ENCODE measurements around the gene AVEN.
"Not testable (repeated sequence)": the region's sequence is repeated elsewhere in the genome, so short reads cannot be mapped to it uniquely, and the experiment has no call there.

AVEN gene, protein sequence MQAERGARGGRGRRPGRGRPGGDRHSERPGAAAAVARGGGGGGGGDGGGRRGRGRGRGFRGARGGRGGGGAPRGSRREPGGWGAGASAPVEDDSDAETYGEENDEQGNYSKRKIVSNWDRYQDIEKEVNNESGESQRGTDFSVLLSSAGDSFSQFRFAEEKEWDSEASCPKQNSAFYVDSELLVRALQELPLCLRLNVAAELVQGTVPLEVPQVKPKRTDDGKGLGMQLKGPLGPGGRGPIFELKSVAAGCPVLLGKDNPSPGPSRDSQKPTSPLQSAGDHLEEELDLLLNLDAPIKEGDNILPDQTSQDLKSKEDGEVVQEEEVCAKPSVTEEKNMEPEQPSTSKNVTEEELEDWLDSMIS

DNA sequence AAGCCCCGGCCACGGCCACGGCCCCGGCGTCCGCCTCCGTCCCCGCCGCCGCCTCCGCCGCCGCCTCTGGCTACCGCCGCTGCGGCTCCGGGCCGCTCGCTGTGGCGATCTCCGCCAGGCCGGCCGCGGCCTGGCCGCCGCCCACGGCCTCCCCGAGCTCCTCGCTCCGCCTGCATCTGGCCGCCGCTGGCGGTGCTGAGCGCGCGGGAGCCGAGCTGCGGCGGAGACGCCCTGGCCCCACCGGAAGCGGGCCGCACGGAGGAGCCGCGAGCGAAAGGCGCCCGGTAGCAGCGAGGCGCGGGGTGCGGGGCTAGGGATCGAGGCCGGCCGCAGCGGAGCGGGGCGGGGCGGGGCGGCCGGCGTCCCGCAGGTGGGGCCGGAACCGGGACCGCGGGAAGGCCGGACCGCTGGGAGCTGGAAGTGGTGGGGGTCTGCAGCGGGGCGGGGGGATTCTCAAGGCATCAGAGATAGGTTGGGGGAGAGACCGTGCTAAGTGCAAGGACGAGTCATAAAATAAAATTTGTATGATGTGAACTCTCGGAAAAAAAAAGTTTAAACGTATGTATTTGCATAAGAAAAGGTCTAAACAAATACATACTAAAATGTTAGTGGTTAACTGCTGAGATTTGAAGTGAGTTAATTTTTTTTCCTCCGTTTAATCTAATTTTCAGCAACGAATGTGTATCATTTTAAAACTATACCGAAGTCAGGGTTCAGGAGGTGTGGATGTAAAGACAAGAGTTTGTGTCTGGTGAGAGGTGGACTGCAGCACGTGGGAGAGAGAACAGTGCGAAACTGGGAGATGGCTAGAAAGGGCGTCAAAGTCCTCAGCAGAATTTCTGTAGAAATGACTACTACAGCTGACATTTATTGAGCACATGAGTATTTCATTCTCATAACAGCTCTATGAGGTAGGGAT, at the start of gene AVEN:
Gene AVEN, minus strand, starts transcription at position 334 of the 919 bp plus-strand sequence. Its CDS starts 158 bp downstream, at position 176.
- DNase-seq, result peak; percentile 35

DNA sequence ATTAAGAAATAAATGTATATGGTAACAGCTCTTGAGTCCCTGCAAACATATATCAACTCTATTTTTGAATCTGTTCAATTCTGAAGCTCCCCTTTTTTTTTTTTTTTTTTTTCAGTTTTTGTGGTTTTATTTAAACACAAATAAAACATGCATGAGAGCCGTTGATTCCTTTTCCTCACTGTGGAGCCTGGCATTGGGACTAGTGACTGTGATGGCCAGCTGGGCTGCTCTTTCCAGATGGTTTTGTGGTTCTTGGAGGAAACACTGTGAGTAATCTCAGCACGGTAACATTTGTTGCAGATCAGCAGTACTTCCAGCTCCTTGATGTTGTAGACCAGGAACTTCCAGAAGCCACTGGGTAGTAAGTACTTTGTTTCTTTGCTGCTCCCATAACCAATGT, 46.7 kb upstream of the AVEN start:
- DNase-seq, result no peak

DNA sequence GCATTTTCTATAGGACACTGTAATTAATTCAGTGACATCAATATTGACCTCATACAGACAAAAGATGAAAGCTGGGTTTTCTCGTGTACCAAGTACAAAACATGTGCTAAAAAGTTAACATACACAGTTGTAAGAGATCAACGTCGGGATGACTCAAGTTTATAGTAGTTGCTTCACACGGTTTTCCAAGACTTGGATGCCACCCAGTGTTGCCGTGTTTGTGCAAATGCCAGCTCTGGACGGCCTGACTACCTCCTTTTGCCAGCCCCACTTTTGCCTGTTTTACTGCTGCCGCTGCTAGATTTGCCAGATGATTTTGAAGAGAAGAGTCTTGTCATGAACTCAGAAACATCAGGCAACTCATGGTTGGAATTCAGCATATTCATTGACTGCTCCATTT, 45.1 kb upstream of the AVEN start:
- DNase-seq, result no peak

DNA sequence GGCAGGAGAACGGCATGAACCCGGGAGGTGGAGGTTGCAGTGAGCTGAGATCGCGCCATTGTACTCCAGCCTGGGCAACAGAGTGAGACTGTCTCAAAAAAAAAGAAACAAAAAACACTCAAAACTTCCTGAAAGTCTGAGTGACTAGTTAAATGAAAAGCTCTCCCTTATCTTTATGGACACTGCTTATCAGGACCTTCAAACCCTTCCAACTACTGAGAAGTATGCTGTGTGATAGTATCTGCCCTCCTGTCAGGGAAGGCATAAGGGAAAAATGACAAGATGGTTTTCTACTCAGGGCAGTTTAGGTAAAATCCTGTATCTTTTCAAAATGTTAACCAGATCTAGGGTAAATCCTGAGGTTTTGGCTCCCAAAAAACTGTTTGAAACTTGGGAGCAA, 40.9 kb upstream of the AVEN start:
- DNase-seq, result no peak

DNA sequence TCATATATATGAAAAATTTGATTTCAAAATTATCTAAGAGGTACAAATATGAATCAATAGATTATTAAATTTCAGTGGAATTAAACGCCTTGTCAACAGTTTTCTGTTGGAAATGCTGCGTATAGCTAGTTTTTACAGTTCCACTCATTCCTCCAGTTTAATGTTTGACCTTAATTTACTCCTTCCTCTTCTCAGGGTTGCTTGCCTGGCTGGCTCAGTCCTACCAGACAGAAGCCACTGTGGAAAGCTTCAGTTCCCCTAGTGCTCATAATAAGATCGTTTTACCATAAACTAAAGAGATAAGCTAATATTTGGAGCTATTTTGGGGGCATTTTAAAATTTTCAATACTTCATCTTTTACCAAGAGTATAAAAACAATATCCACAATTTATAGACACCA, 39.9 kb upstream of the AVEN start:
- DNase-seq, result no peak

DNA sequence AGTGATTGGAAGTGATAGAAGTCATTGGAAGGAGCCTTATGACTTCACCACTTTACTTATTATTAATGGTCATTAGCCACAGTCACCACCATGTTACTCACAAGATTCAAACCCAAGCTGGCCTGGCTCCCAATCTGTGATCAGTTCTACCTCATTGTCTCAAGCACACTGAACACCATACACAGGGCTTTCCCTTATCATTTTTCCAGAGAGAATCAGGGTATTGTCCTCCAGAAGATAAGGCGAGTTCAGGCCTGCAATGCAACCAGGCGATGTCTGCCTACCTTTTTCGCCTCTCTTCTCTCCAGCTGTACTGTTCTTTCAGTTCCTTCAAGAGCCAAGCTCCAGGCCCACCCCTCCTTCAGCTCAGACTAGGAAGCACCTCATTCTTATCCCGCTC, 37.8 kb upstream of the AVEN start:
- no peak for DNase-seq

DNA sequence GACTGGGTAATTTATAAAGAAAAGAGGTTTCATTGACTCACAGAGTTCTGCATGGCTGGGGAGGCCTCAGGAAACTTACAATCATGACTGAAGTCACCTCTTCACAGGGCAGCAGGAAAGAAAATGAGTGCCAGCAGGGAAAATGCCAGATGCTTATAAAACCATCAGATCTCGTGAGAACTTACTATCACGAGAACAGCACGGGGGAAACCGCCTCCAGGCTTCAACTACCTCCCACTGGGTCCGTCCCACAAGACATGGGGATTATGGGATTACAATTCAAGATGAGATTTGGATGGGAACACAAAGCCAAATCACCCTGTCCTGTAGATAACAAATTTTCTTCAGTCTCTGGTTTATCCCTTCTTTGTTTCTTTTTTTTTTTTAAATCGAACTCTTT, 31.0 kb upstream of the AVEN start:
- no peak for DNase-seq

DNA sequence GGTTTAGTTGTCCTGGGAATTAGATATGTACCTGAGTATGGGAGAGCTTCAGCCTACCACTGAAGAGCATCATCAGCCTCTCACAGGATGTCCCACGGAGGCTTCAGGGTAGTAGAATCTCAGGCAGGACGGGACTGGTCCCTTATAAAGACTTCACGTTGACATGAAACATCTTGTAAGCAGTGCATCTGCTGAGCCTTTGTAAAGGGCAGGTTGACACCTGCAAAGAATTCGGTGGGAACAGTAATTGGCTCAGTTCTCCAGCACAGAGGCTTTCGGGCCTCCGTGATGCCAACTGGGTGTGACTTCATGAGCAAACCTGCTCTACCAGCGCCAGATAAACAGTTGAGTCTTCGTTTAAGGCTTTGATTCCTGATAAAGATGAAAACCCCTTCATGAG, 26.9 kb upstream of the AVEN start:
- no peak for DNase-seq

DNA sequence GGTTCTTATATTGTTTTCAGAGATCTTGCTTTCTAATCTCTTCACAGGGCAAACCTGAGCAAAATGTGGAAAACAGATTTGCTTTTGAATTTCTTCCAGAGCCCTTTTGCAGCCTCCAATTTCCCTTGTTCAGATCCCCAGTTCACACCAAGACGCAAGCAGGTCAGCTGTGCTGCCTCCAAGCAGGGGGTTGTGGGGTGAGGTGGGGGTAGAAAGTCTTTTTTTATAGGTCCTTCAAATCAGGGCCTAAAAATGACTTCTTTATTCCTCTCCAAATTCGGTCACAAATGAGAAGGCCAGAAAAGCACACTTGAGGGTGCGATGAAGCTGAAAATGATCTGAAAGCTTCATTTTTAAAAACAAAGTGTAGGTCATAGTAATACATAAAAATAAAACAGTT, 26.3 kb upstream of the AVEN start:
- no peak for DNase-seq

DNA sequence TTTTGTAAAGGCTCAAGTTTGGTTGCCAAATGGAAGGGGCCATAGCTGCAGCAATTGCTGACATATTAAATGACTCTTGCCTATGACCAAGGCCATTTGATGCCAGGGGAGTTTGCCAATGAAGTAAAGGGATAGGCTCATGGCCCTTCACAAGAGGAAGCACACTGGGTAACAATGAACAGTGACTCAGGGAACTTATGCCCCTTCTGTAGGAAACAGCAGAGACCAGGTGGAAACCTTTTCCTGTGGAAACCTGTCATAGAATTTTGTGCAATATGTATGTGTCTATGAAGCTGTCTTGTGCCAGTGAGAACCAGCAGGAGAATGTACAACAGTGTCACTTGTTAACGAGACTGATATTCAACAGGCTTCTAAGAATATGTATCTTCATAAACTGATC, 25.4 kb upstream of the AVEN start:
- DNase-seq, result no peak

DNA sequence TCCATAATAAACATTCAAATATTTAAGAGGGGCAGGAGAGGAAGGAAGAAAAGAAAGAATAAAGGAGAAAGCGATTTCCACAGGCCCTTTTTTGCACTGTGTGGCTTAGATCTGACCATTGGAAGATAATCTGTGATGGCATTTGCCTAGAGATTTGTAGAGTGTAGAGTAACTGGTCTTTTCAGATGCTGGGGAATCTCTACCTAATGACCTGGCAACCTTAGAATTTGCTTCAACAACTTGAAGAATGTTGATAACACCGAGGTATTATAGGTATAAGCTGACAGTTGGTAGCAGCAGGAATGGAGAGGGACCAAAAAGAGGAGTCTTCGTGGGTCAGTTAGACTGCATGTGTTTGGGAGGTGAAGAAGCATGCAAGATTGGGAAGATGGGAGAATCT, 20.9 kb upstream of the AVEN start:
- DNase-seq, result no peak

DNA sequence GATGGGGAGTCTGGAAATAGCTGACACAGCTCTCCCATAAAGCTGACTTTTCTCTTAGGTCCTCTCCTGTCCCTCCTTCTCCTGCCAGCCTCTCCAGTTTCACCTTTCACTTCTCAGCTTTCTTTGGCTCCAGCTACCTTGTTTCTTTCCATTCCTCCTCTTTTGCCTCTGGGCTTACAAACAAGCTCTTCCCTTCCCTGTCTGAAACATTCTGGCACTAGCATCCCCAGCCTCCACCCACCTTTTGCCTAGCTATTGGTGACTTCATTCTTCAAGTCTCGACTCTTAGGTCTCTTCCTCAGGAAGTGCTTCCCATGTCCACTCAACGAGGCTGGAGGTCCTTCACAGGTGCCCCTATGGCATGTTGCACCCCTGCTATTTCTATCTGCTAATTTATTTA, 20.5 kb upstream of the AVEN start:
- no peak for DNase-seq

DNA sequence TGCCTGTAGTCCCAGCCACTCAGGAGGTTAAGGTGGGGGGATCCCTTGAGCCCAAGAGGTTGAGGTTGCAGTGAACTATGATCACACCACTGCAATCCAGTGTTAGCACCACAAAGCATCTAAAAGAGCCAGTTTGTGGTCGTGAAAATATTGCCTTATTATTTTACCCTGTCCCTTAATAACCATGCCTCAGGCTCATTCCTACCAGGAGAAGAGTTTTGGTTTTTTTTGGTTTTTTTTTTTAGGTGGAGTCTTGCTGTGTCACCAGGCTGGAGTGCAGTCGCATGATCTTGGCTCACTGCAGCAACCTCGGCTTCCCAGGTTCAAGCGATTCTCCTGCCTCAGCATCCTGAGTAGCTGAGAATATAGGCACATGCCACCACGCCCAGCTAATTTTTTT, 17.9 kb upstream of the AVEN start:
- DNase-seq, result no peak

DNA sequence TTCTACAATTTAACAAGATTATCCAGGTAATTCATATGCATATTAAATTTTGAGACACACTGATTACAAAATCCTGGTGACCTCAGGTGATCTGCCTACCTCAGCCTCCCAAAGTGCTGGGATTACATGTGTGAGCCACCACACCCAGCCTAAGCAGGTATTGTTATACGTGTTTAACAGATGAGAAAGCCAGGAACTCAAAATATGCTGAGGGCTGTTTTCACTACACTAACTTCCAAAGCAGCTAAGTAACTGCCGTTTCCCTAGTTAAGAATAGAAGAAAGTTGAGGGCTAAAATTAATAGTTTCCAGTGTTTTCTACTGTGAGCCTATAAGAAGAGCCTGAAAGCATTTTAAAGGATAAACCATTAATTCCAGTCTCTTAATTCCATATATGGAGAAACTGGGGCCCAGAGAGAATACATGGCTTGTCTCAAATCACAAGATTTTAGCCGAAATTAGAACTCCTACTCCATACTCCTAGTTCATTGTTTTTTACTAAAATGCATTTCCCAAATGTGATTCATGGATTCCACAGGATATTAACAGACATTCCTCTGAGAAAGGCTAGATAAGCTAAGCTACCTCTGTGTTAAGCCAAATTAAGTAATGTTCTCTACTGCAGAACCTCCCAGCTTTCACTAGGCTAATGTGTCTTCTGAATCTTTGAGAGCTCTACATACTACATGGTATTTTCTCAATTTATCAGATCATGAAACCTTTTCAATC, 17.0 kb upstream of the AVEN start:
- DNase-seq, result no peak

DNA sequence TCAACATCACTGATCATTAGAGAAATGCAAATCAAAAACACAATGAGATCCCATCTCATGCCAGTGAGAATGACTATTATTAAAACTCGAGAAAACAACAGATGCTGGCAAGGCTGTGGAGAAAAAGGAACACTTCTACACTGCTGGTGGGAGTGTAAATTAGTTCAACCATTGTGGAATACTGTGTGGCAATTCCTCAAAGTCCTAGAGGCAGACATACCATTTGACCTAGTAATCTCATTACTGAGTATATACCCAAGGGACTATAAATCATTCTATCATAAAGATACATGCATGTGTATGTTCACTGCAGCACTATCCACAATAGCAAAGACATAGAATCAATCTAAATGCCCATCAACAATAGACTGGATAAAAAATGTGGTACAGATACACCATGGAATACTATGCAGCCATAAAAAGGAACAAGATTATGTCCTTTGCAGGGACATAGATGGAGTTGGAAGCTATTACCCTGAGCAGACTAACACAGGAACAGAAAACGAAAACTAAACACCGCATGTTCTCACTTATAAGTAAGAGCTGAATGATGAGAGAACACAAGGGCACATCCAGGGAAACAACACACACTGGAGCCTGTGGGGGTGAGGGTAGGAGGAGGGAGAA, 15.2 kb upstream of the AVEN start:
- DNase-seq, result no peak

DNA sequence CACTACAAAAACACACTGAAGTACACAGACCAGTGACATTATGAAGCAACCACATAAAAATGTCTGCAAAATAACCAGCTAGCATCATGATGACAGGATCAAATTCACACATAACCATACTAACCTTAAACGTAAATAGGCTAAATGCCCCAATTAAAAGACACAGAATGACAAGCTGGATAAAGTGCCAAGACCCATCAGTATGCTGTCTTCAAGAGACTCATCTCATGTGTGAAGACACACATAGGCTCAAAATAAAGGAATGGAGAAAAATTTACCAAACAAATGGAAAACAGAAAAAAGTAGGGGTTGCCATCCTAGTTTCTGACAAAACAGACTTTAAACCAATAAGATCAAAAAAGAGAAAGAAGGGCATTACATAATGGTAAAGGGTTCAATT, 11.4 kb upstream of the AVEN start:
- not testable (repeated sequence) for DNase-seq

DNA sequence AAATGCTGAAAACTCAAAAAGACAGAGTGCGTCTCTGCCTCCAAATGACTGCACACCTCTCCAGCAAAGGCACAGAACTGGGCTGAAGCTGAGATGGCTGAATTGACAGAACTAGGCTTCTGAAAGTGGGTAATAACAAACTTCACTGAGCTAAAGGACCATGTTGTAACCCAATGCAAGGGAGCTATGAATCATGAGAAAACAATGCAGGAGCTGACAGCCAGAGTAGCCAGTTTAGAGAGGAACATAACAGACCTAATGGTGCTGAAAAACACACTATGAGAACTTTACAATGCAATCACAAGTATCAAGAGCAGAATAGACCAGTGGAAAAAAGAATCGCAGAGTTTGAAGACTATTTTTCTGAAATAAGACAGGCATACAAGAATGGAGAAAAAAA, 10.1 kb upstream of the AVEN start:
- no peak for DNase-seq

DNA sequence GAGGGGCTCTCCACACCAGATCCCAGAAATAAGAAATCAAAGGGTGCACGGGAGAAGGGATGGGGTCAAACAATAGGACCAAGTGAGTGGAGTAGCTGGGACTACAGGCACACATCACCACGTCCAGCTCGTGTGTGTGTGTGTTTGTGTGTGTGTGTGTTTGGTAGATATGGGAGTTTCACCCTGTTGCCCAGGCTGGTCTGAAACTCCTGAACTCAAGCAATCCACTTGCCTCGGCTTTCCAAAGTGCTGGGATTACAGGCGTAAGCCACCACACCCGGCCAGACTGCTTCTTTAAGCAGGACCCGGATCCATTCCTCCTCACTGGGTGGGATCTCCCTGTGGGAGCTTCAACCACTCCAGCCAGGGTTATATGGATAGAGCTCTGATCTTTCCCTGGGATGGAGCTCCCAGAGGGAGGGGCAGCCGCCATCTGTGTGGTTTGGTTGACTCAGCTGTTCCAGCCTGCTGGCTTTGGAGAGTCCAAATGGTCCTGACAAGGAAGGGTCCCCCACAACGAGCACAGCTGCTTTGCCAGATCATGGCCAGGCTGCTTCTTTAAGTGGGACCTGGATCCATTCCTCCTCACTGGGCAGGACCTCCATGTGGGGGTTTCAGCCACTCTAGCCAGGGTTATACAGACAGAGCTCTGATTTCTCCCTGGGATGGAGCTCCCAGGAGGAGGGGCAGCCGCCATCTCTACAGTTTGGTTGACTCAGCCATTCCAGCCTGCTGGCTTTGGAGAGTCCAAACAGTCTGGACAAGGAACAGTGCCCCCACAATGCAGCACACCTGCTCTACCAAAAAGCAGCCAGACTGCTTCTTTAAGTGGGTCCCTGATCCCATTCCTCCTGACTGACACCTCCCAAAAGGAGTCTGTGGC, 9.1 kb upstream of the AVEN start:
- no peak for DNase-seq

DNA sequence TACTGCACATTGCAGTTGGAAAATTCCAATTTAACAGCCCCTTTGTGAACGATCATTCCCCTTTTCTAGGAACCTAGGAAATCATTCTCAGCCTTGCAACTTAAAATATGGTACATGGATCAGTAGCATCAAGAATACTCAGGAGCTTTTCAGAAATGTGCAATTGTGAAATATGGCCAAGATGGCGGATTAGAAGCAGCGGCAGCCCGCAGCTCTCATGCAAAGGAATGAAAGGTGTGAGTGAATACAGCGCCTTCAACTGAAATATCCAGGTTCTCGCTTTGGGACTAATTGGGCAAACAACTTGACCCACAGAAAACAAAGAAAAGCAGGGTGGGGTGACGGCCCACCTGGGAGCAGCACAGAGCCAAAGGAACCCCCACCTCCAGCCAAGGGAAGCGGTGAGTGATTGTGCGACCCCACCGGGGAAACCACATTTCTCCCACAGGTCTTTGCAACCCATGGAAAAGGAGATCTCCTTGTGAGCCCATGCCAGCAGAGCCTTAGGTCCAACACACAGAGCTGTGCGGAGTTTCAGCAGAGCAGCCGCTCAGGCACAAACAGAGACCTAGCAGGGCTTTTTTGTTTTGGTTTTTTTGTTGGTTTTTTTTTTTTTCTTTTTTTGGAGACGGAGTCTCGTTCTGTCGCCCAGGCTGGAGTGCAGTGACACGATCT, 7.6 kb upstream of the AVEN start:
- DNase-seq, result no peak

DNA sequence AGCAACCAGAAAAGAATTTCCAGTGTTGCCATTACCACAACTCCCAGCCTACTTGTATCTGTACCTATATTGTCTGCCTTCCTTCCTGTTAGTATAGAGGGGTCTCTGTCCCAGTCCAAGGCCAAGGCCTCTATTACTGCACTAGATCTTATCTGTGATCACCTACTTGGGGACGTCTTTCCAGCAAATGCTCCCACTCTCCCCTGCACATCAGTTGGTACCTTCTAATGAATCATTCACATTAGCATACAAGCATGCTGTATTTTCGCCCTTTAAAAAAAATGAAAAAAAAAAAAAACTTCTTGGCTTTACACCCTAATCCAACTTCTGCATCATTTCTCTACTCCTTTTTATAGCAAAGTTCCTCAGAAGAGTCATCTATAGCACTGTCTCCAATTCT, 4.8 kb upstream of the AVEN start:
- no peak for DNase-seq

DNA sequence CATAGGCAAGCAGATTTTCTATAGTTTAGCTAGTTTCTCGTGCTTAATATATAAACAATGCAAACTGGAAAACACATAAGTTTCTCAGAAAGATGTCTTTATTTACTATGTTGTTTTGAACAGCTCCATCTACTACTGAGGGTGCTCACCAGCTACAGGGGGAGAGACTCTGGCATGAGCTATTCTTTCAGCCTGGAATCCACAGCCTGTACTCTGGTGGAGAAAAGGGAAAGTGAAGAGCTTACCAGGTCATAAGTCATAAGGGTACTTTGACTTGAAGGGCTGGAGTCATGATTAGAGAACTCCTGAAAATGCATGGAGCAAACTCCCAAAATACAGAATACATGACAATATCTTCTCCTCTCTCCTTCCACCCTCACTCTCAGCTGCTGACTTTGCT, 4.4 kb upstream of the AVEN start:
- no peak for DNase-seq

DNA sequence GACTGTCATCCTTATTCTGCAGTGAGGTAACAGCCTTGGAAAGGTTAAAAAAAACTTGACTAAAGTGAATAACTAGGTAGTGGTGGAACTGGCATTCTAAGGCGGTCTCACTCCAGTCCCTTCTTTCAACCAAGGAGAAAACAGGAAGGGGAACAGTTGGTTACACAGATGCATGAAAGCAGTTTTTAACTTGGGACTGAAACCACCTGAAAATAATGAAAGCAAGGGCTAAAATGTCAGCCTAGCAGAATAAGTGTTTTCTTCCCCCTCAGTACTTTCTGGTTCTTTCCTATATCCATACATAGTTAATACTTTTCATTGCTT, 748 bp upstream of the AVEN start:
- no peak for DNase-seq
